HEK293T (cell line): ENCODE measurements around the gene CSTPP1.

Source experiments
- ARNT ChIP-seq: fragments of 450-650 bp; IDR thresholded peaks from 2 replicates; pipeline ENCODE4 v1.6.1; 2017; ENCODE audit warnings: mild to moderate bottlenecking
- BHLHE40 ChIP-seq: fragments of 450-650 bp; IDR thresholded peaks from 2 replicates; pipeline ENCODE4 v1.6.1; 2016; ENCODE audit warnings: mild to moderate bottlenecking, moderate library complexity, borderline replicate concordance
- ELF4 ChIP-seq: fragments of 450-650 bp; IDR thresholded peaks from 2 replicates; pipeline ENCODE4 v1.6.1; 2017; ENCODE audit warnings: antibody characterized with exemption
- FOXA1 ChIP-seq: fragments of 450-650 bp; IDR thresholded peaks from 2 replicates; pipeline ENCODE4 v1.6.1; 2016; ENCODE audit warnings: mild to moderate bottlenecking
- FOXM1 ChIP-seq: fragments of 450-650 bp; IDR thresholded peaks from 2 replicates; pipeline ENCODE4 v1.6.1; 2017; ENCODE audit warnings: mild to moderate bottlenecking, borderline replicate concordance
- HDGF ChIP-seq: fragments of 450-650 bp; IDR thresholded peaks from 2 replicates; pipeline ENCODE4 v1.6.1; 2017; ENCODE audit warnings: antibody characterized with exemption, borderline replicate concordance
- L3MBTL2 ChIP-seq: fragments of 450-650 bp; conservative IDR thresholded peaks from 2 replicates; pipeline ENCODE4 v1.6.1; 2016; ENCODE audit warnings: mild to moderate bottlenecking
- LEF1 ChIP-seq: fragments of 450-650 bp; IDR thresholded peaks from 2 replicates; pipeline ENCODE4 v1.6.1; 2017; ENCODE audit warnings: mild to moderate bottlenecking, borderline replicate concordance
- SP1 ChIP-seq: fragments of 450-650 bp; IDR thresholded peaks from 2 replicates; pipeline ENCODE4 v1.6.1; 2017
- SUZ12 ChIP-seq: fragments of 450-650 bp; IDR thresholded peaks from 2 replicates; pipeline ENCODE4 v1.6.1; 2016; ENCODE audit warnings: mild to moderate bottlenecking
- TARDBP ChIP-seq: fragments of 450-650 bp; IDR thresholded peaks from 2 replicates; pipeline ENCODE4 v1.6.1; 2016
- ZNF384 ChIP-seq: fragments of 450-650 bp; IDR thresholded peaks from 2 replicates; pipeline ENCODE4 v1.6.1; 2016
- TF ChIP-seq, protein P1 (sequence below): fragments of 450-650 bp; IDR thresholded peaks from 2 replicates; pipeline ENCODE4 v1.6.1; 2016

DNA sequence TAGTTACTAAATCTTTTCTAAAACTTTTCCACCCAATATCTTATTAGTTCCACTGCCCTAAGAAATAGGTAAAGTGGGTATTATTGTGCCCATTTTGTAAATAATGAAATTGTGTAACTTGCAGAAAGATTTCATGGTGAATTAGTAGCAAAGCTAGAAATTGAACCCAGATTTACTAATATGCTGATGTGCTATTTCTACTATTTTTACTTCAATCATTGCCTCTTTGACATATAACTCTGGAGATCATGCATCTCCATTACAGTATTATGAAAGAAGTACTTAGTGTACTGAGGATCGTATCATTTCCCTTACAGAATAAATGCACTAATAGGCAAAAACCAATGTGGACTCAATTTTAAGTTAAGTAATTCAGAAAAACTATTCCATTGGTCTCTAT lies 119.0 kb downstream of the CSTPP1 start:
- TF ChIP-seq FOXM1 (no peak), BHLHE40 (no peak), ZNF384 (no peak), SP1 (no peak), LEF1 (no peak), ELF4 (no peak), TARDBP (no peak), L3MBTL2 (no peak), SUZ12 (no peak), HDGF (no peak), FOXA1 (no peak), ARNT (no peak)
- TF ChIP-seq, protein P1, sequence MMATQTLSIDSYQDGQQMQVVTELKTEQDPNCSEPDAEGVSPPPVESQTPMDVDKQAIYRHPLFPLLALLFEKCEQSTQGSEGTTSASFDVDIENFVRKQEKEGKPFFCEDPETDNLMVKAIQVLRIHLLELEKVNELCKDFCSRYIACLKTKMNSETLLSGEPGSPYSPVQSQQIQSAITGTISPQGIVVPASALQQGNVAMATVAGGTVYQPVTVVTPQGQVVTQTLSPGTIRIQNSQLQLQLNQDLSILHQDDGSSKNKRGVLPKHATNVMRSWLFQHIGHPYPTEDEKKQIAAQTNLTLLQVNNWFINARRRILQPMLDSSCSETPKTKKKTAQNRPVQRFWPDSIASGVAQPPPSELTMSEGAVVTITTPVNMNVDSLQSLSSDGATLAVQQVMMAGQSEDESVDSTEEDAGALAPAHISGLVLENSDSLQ, result no peak
